Breast epithelium (tissue), 3 donors: Measurements from ENCODE around the gene TLR6.

Experiments used
- CTCF ChIP-seq, 3 donors: fragments of 450-650 bp; IDR thresholded peaks; one replicate each; pipeline ENCODE4 v1.5.1; 2016 to 2017; ENCODE audit warnings: antibody characterized with exemption in 3 of 3, mild to moderate bottlenecking in 3 of 3, moderate library complexity in 3 of 3
- POLR2A ChIP-seq: fragments of 450-650 bp; IDR thresholded peaks from one replicate; pipeline ENCODE4 v1.6.1; 2016; ENCODE audit warnings: antibody characterized with exemption, mild to moderate bottlenecking, moderate library complexity
- POLR2AphosphoS5 ChIP-seq, 3 donors: sonication (generic); formaldehyde crosslinking; IDR thresholded peaks; one replicate each; pipeline ENCODE4 v1.6.1; 2017; ENCODE audit warnings: antibody characterized with exemption in 3 of 3

DNA sequence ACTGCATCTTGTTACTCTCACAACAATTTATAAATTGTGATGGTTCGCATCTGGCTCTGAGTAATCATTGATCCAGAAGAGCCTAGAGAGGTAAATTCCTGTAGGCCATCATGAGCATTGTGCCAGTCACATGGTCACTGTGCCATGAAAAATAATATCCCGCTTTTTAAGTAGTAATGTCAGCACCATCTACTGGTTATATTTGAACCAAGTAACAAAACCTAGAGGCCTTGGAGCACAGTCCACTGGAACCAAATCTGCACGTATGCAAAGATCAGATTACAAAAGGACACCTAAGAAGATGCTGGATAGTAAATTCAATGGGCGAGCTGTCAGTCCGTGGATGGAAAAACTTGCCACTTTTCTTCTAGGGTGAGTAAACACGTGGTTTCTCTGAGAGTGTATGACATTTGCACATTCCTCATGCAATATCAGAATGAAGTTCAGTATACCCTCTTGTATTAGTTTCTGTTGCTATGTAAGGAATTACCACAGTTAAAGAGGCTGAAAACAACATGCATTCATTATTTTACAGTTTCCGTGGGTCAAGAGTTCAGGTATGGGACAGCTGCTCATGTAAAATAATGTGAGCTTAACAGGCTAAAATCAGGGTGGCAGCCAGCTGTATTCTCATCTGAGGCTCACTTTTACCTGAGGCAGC lies 37.8 kb upstream of the TLR6 start:
- TF ChIP-seq CTCF (IDR thresholded peaks at IDR 0.05) (no peak), POLR2A (no peak), POLR2AphosphoS5 (IDR thresholded peaks at IDR 0.05) (no peak)
